Activated naive CD8-positive, alpha-beta T cell treated with anti-CD3 and anti-CD28 coated beads, Interleukin-2, amount 10 ng/mL, durations not matched to agents 7 days and 5 days (primary cell): Measurements from ENCODE around the gene DSE. TPM values are rescaled to one million over a fixed set of nuclear protein-coding genes. Genes with fewer than 3 reads are reported as not detected.

Experiments
- ATAC-seq: fragments of 150-1000 bp; cut with Tn5 transposase; one replicate; pipeline ENCODE4 v1.10.0; 2021; ENCODE audit warnings: low read depth, moderate library complexity
- POLR2A ChIA-PET: fragments of 350-600 bp; sonication (Branson Sonifier 250); formaldehyde crosslinking; loops from one replicate; lab custom pipeline; 2021; ENCODE audit warnings: antibody characterized with exemption; lab: Charles Lee
- DNase-seq: peaks from one replicate; pipeline ENCODE4 v3.0.0; 2021
- H3K27ac Mint-ChIP-seq: one replicate; pipeline ENCODE4 v1.8.0; 2022; ENCODE audit warnings: mild to moderate bottlenecking, mixed read lengths
- H3K27me3 Mint-ChIP-seq: one replicate; pipeline ENCODE4 v1.8.0; 2022; ENCODE audit warnings: mild to moderate bottlenecking, moderate library complexity, mixed read lengths
- H3K36me3 Mint-ChIP-seq: one replicate; pipeline ENCODE4 v1.8.0; 2021; ENCODE audit warnings: mild to moderate bottlenecking, mixed read lengths
- H3K4me1 Mint-ChIP-seq: one replicate; pipeline ENCODE4 v1.8.0; 2021; ENCODE audit warnings: mixed read lengths
- H3K4me3 Mint-ChIP-seq: one replicate; pipeline ENCODE4 v1.8.0; 2022; ENCODE audit warnings: mild to moderate bottlenecking, moderate library complexity, mixed read lengths
- H3K9me3 Mint-ChIP-seq: one replicate; pipeline ENCODE4 v1.8.0; 2021; ENCODE audit warnings: mixed read lengths
- total RNA-seq, 2 experiments: library from RNA; stranded (reverse); gene quantifications; one replicate each; pipeline ENCODE4 v1.2.3, GENCODE V29; 2021

Gene DSE
- total RNA-seq, 2 experiments from 2014 or later: 3.9 to 4.1 TPM

GRCh38 chr6:116369540-116369939 lies 1.2 kb upstream of the DSE start:
- POLR2A ChIA-PET: no interaction called here
- H3K27me3 Mint-ChIP-seq: peaks cover 38% of the 10 kb centered on the region
- DNase-seq (no peak), ATAC-seq (no peak)
- H3K4me3 Mint-ChIP-seq: peak overlapping the region; percentile 77
- H3K36me3 Mint-ChIP-seq: no peaks in the 10 kb centered on the region
- no peaks in the 10 kb centered on the region for H3K9me3 Mint-ChIP-seq
- H3K4me1 Mint-ChIP-seq: peaks cover 7% of the 10 kb centered on the region
- no peak overlapping the region for H3K27ac Mint-ChIP-seq

- H3K36me3 Mint-ChIP-seq: no peaks in the 10 kb centered on the region
- peaks cover 40% of the 10 kb centered on the region for H3K27me3 Mint-ChIP-seq
- no peaks in the 10 kb centered on the region for H3K9me3 Mint-ChIP-seq
- ATAC-seq (peak; percentile 51), DNase-seq (no peak)
- POLR2A ChIA-PET: interaction anchor here (1.1 kb wide), 1 partner anchor 73 kb away, joined by 3 read pairs; no protein-coding TSS in a partner anchor
- H3K4me3 Mint-ChIP-seq: peak overlapping the region; percentile 77
- H3K27ac Mint-ChIP-seq: no peak overlapping the region
- peaks cover 7% of the 10 kb centered on the region for H3K4me1 Mint-ChIP-seq
Measured at GRCh38 chr6:116369964-116370759, 585 bp upstream of the DSE start.

GRCh38 chr6:116371120-116371917 lies 572 bp downstream of the DSE start:
- POLR2A ChIA-PET: interaction anchor here (1.1 to 1.4 kb wide), 2 partner anchors 72 to 92 kb away, joined by 3 to 5 read pairs; partner anchors contain the start of gene TSPYL1
- ATAC-seq: peak; percentile 59
- H3K9me3 Mint-ChIP-seq: no peaks in the 10 kb centered on the region
- peak overlapping the region; percentile 77 for H3K4me3 Mint-ChIP-seq
- H3K27me3 Mint-ChIP-seq: peaks cover 45% of the 10 kb centered on the region
- no peak overlapping the region for H3K27ac Mint-ChIP-seq
- no peak for DNase-seq
- H3K4me1 Mint-ChIP-seq: peaks cover 7% of the 10 kb centered on the region
- H3K36me3 Mint-ChIP-seq: no peaks in the 10 kb centered on the region

- DNase-seq: no peak
- POLR2A ChIA-PET: interaction anchor here (1.4 kb wide), 1 partner anchor 92 kb away, joined by 5 read pairs; the partner anchor contains the start of gene TSPYL1
- H3K27ac Mint-ChIP-seq: no peak overlapping the region
- no peaks in the 10 kb centered on the region for H3K9me3 Mint-ChIP-seq
- peaks cover 44% of the 10 kb centered on the region for H3K27me3 Mint-ChIP-seq
- no peak for ATAC-seq
- H3K4me1 Mint-ChIP-seq: peaks cover 7% of the 10 kb centered on the region
- H3K36me3 Mint-ChIP-seq: no peaks in the 10 kb centered on the region
- H3K4me3 Mint-ChIP-seq: peak overlapping the region; percentile 77
Measured at GRCh38 chr6:116371918-116372209, 1.1 kb downstream of the DSE start.

GRCh38 chr6:116373300-116373699 lies 2.6 kb downstream of the DSE start:
- H3K27ac Mint-ChIP-seq: no peak overlapping the region
- POLR2A ChIA-PET: interaction anchor here (0.6 kb wide), 1 partner anchor 257 kb away, joined by 4 read pairs; no protein-coding TSS in a partner anchor
- DNase-seq (no peak), ATAC-seq (no peak)
- no peaks in the 10 kb centered on the region for H3K36me3 Mint-ChIP-seq
- H3K9me3 Mint-ChIP-seq: no peaks in the 10 kb centered on the region
- peaks cover 7% of the 10 kb centered on the region for H3K4me1 Mint-ChIP-seq
- peaks cover 40% of the 10 kb centered on the region for H3K27me3 Mint-ChIP-seq
- H3K4me3 Mint-ChIP-seq: no peak overlapping the region

- ATAC-seq: no peak
- Mint-ChIP-seq H3K4me3 (no peak overlapping the region), H3K4me1 (peaks cover 7% of the 10 kb centered on the region), H3K27me3 (peaks cover 43% of the 10 kb centered on the region), H3K27ac (no peak overlapping the region), H3K9me3 (no peaks in the 10 kb centered on the region), H3K36me3 (no peaks in the 10 kb centered on the region)
- POLR2A ChIA-PET: no interaction called here
- no peak for DNase-seq
Measured at GRCh38 chr6:116373940-116374339, 3.2 kb downstream of the DSE start.

- no peak for DNase-seq
- POLR2A ChIA-PET: no interaction called here
- no peaks in the 10 kb centered on the region for H3K9me3 Mint-ChIP-seq
- ATAC-seq: no peak
- peaks cover 45% of the 10 kb centered on the region for H3K27me3 Mint-ChIP-seq
- H3K4me3 Mint-ChIP-seq: no peak overlapping the region
- H3K27ac Mint-ChIP-seq: no peak overlapping the region
- no peaks in the 10 kb centered on the region for H3K36me3 Mint-ChIP-seq
- H3K4me1 Mint-ChIP-seq: peaks cover 7% of the 10 kb centered on the region
Measured at GRCh38 chr6:116374586-116374985, 3.8 kb downstream of the DSE start.

- no peak overlapping the region for H3K4me3 Mint-ChIP-seq
- no peak overlapping the region for H3K27ac Mint-ChIP-seq
- DNase-seq (no peak), ATAC-seq (no peak)
- peaks cover 44% of the 10 kb centered on the region for H3K27me3 Mint-ChIP-seq
- H3K36me3 Mint-ChIP-seq: no peaks in the 10 kb centered on the region
- POLR2A ChIA-PET: no interaction called here
- H3K9me3 Mint-ChIP-seq: no peaks in the 10 kb centered on the region
- H3K4me1 Mint-ChIP-seq: peaks cover 2% of the 10 kb centered on the region
Measured at GRCh38 chr6:116375262-116375661, 4.5 kb downstream of the DSE start.

GRCh38 chr6:116376149-116376548 lies 5.4 kb downstream of the DSE start:
- Mint-ChIP-seq H3K4me3 (no peak overlapping the region), H3K36me3 (no peaks in the 10 kb centered on the region), H3K27ac (no peak overlapping the region), H3K9me3 (no peaks in the 10 kb centered on the region), H3K4me1 (no peaks in the 10 kb centered on the region), H3K27me3 (peaks cover 43% of the 10 kb centered on the region)
- POLR2A ChIA-PET: no interaction called here
- ATAC-seq (no peak), DNase-seq (no peak)

GRCh38 chr6:116379764-116380163 lies 9.0 kb downstream of the DSE start:
- peaks cover 22% of the 10 kb centered on the region for H3K27me3 Mint-ChIP-seq
- POLR2A ChIA-PET: no interaction called here
- no peaks in the 10 kb centered on the region for H3K4me1 Mint-ChIP-seq
- no peaks in the 10 kb centered on the region for H3K36me3 Mint-ChIP-seq
- ATAC-seq (no peak), DNase-seq (no peak)
- no peak overlapping the region for H3K27ac Mint-ChIP-seq
- no peak overlapping the region for H3K4me3 Mint-ChIP-seq
- no peaks in the 10 kb centered on the region for H3K9me3 Mint-ChIP-seq

GRCh38 chr6:116380346-116380745 lies 9.6 kb downstream of the DSE start:
- H3K27ac Mint-ChIP-seq: no peak overlapping the region
- no peaks in the 10 kb centered on the region for H3K4me1 Mint-ChIP-seq
- DNase-seq (no peak), ATAC-seq (no peak)
- no peak overlapping the region for H3K4me3 Mint-ChIP-seq
- no peaks in the 10 kb centered on the region for H3K36me3 Mint-ChIP-seq
- peaks cover 25% of the 10 kb centered on the region for H3K27me3 Mint-ChIP-seq
- no peaks in the 10 kb centered on the region for H3K9me3 Mint-ChIP-seq
- POLR2A ChIA-PET: no interaction called here

- Mint-ChIP-seq H3K36me3 (no peaks in the 10 kb centered on the region), H3K9me3 (no peaks in the 10 kb centered on the region), H3K4me1 (no peaks in the 10 kb centered on the region), H3K4me3 (no peak overlapping the region), H3K27ac (no peak overlapping the region), H3K27me3 (peaks cover 24% of the 10 kb centered on the region)
- DNase-seq (no peak), ATAC-seq (no peak)
- POLR2A ChIA-PET: no interaction called here
Measured at GRCh38 chr6:116381000-116381399, 10.3 kb downstream of the DSE start.

- POLR2A ChIA-PET: no interaction called here
- H3K27me3 Mint-ChIP-seq: peaks cover 21% of the 10 kb centered on the region
- no peak for ATAC-seq
- no peaks in the 10 kb centered on the region for H3K36me3 Mint-ChIP-seq
- no peak overlapping the region for H3K27ac Mint-ChIP-seq
- no peak for DNase-seq
- no peaks in the 10 kb centered on the region for H3K9me3 Mint-ChIP-seq
- peaks cover 5% of the 10 kb centered on the region for H3K4me1 Mint-ChIP-seq
- H3K4me3 Mint-ChIP-seq: no peak overlapping the region
Measured at GRCh38 chr6:116382587-116382986, 11.8 kb downstream of the DSE start.
